ENCODE results near the gene NME9.
A peak's percentile ranks its signal among the peaks of the same experiment; 100 is the strongest.

The NME9 gene

DNA sequence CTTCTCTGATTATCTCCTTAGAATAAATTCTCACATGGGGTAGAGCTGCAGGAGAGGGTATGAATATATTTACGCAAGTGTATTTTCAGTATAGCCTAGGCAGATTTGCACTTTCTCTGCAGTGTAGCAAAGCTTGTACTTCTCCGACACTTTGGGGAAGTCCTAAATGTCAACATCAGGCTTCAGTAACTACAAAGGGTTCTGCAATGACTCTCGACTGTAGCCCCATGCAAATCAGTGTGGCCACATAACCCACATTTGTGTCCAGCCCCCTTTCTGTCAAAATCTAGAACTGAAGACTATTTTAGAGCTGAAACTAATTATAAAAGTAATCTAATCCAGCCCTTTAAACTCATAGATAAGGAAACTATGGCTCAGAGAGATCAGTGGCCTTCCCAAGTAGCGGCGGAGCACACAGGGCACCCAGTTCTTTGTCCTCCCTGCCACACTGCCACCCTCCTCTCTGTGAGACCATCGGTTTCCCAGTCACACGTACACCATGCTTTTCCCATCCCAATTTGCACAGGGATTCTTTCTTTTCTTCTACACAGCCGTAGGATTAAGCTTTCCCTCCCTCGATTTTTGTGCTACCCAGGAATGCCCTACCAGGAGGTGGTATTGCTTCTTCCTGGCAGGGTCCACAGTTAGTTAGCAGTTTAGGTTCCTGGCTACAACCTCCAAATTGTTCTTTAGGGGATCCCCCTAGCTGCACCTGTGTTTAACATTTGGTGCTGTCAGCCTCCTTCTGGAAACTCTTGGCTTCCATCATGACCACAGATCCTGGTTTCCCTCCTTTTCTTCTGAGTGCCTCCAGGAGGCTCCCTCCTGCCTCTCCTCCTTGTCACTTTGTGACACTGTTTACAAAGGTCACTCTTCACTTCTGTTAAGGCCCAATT, 41.7 kb upstream of the NME9 start:
- peaks cover 30% of the 10 kb centered on the region for H3K36me3 ChIP-seq (ENCODE audit: control insufficient read depth, insufficient read depth, low read length, severe bottlenecking)
- H3K9ac ChIP-seq (ENCODE audit: low read length) = no peak overlapping the region
- no peak overlapping the region for H3K4me3 ChIP-seq (ENCODE audit: low read length)
- no peaks in the 10 kb centered on the region for H3K9me3 ChIP-seq (ENCODE audit: control insufficient read depth, low read length)
- peaks cover 31% of the 10 kb centered on the region for H3K4me1 ChIP-seq (ENCODE audit: control insufficient read depth, insufficient read depth, low read length)
- no peak for DNase-seq (ENCODE audit: low read depth)
- H3K27me3 ChIP-seq (replicated peaks; ENCODE audit: control insufficient read depth, insufficient read depth, low read length) = no peaks in the 10 kb centered on the region

DNA sequence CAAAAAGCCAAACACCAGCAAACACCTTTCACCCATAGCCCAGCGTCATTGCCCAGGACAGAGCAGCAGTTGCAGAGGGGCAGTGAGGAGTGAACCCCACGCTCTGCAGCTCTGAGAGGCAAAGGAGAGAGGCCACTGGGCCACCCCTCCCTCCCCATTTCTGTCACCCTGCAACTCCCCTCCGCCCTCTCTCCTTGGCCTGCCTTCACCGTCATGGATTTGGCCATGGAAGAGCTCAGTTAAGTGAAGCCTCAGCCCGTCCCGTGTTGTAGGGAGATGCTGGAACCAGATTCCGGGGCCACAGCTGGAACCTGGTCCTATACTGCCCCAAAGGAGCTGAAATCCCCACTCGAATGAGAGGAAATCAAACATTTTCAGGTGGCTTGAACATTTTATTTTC, 40.7 kb upstream of the NME9 start:
- no peak overlapping the region for H3K9ac ChIP-seq (ENCODE audit: low read length)
- H3K27me3 ChIP-seq (replicated peaks; ENCODE audit: control insufficient read depth, insufficient read depth, low read length) = no peaks in the 10 kb centered on the region
- no peak overlapping the region for H3K4me3 ChIP-seq (ENCODE audit: low read length)
- peaks cover 31% of the 10 kb centered on the region for H3K4me1 ChIP-seq (ENCODE audit: control insufficient read depth, insufficient read depth, low read length)
- H3K9me3 ChIP-seq (ENCODE audit: control insufficient read depth, low read length) = no peaks in the 10 kb centered on the region
- H3K36me3 ChIP-seq (ENCODE audit: control insufficient read depth, insufficient read depth, low read length, severe bottlenecking) = peaks cover 22% of the 10 kb centered on the region
- no peak for DNase-seq (ENCODE audit: low read depth)

DNA sequence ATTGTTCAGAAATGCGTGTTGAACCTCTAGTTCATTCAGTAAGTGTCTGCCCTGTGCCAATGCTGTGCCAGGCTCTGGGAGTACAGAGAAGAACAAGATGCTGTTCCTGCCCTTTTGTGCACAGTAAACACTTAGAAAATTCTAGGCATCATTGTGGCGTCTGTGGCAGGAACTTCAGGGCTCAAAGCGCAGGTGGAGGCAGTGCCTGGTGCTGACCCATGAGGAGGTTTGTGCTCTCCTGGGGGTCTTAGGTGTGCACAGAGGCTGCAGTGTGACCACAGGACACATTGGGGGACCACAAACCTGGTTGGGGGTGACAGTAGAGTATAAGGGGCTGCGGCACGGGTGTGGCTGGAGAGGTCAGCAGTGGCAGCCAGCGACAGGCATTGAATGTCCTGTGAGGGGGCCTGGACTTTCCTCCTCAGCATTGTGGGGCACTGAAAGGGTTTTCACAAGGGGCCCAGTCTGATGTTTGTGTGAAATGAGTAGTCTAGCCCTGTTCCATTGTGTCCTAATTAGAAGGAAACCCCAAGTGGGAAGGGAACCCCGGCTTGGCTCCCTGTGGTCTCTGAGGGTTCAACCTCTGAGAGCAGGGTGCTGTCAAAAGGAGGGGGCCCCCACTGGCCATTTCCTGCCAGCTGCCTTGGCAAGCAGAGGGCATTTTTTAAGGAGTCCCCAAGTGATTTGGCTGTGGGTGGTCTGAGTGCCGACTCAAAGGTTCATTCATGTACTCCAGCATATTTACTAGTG, 39.7 kb upstream of the NME9 start:
- no peak for DNase-seq (ENCODE audit: low read depth)
- Histone ChIP-seq H3K4me3 (ENCODE audit: low read length) (no peak overlapping the region), H3K36me3 (ENCODE audit: control insufficient read depth, insufficient read depth, low read length, severe bottlenecking) (peaks cover 17% of the 10 kb centered on the region), H3K9ac (ENCODE audit: low read length) (no peak overlapping the region), H3K9me3 (ENCODE audit: control insufficient read depth, low read length) (no peaks in the 10 kb centered on the region), H3K4me1 (ENCODE audit: control insufficient read depth, insufficient read depth, low read length) (peaks cover 31% of the 10 kb centered on the region), H3K27me3 (replicated peaks; ENCODE audit: control insufficient read depth, insufficient read depth, low read length) (no peaks in the 10 kb centered on the region)

DNA sequence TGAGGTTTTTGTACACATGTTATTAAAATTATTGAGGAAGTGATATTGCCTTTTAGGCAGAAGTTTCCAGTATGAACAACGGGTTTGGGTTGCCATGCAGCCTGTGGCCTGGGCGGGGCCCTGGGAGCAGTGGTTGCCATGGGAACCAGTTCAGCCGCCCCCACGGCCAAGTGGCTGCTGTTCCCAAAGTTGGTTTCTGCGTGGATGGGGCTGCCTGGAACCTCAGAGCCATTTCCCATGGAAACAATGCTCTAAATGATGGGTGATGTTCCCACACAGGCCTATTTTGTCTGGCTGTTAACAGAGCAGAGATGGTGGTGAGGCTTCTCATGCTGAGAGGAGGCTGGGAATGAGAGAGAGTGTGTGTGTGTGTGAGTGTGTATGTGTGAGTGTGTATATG, 38.3 kb upstream of the NME9 start:
- Histone ChIP-seq H3K4me3 (ENCODE audit: low read length) (no peak overlapping the region), H3K36me3 (ENCODE audit: control insufficient read depth, insufficient read depth, low read length, severe bottlenecking) (peaks cover 8% of the 10 kb centered on the region), H3K4me1 (ENCODE audit: control insufficient read depth, insufficient read depth, low read length) (peaks cover 31% of the 10 kb centered on the region), H3K9me3 (ENCODE audit: control insufficient read depth, low read length) (no peaks in the 10 kb centered on the region), H3K9ac (ENCODE audit: low read length) (no peak overlapping the region), H3K27me3 (replicated peaks; ENCODE audit: control insufficient read depth, insufficient read depth, low read length) (no peaks in the 10 kb centered on the region)
- DNase-seq (ENCODE audit: low read depth) = peak; percentile 48

DNA sequence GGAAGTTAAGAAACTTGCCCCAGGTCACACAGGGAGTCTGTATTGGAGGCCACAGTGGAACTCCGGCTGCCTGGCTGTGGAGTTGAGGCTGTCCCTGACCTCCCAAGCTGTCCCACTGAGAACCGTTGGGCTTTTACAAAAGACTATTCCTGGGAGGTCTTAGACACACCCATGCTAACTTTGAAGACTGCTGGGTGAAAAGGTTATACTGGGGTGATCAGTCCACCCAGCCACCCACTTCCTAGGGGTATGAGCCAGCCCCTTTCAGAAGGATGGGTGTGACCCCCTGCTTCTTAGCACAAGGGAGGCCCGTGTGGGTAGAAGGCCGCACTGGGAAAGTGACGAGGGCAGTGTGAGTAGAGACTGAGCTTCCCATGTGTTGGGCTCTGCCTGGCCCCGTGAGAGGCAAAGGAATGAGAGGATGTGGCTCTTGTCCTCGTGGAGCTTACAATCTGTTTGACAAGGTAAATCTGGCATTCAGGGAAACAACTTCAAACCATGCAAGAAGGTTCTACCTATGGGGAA, 37.7 kb upstream of the NME9 start:
- no peaks in the 10 kb centered on the region for H3K27me3 ChIP-seq (replicated peaks; ENCODE audit: control insufficient read depth, insufficient read depth, low read length)
- H3K9me3 ChIP-seq (ENCODE audit: control insufficient read depth, low read length) = no peaks in the 10 kb centered on the region
- H3K36me3 ChIP-seq (ENCODE audit: control insufficient read depth, insufficient read depth, low read length, severe bottlenecking) = peaks cover 6% of the 10 kb centered on the region
- no peak overlapping the region for H3K4me3 ChIP-seq (ENCODE audit: low read length)
- H3K4me1 ChIP-seq (ENCODE audit: control insufficient read depth, insufficient read depth, low read length) = peaks cover 31% of the 10 kb centered on the region
- DNase-seq (ENCODE audit: low read depth) = no peak
- no peak overlapping the region for H3K9ac ChIP-seq (ENCODE audit: low read length)

DNA sequence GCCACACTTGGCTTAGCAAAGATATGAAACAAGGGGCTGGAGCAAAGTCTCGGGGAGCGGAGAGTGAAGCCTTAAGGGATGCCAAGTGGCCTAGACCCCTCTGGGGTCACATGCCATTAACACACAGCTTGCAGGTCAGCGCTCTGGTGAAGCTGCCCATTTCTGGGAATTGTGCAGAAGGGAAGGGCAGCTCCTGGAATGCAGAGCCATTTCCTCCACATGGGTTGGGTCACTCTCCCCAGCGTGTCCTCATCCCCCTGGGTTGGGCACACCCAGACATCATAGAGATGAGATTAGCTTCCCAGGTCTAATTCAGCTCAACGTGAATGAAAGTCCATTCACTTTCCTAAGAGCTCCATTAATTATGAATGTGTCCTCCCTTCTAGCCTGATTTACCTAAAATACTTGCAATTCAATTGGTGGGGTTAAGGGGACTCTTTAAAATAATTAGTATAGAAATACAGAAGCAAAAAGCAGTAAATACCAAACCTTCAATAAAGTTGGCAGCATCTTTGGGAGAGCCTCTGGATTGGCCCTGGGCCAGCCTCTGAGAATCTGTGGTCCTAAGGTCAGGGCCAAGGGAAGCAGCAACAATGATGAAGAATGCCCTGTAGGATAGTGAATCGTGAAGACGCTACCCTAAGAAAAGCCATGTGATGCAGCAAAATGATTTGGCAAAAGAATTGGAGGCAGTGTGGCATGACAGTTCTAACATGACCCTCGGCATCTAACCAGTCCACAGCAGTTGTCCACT, 36.5 kb upstream of the NME9 start:
- Histone ChIP-seq H3K36me3 (ENCODE audit: control insufficient read depth, insufficient read depth, low read length, severe bottlenecking) (peaks cover 6% of the 10 kb centered on the region), H3K4me1 (ENCODE audit: control insufficient read depth, insufficient read depth, low read length) (peaks cover 42% of the 10 kb centered on the region), H3K9ac (ENCODE audit: low read length) (no peak overlapping the region), H3K27me3 (replicated peaks; ENCODE audit: control insufficient read depth, insufficient read depth, low read length) (no peaks in the 10 kb centered on the region), H3K9me3 (ENCODE audit: control insufficient read depth, low read length) (no peaks in the 10 kb centered on the region), H3K4me3 (ENCODE audit: low read length) (no peak overlapping the region)
- no peak for DNase-seq (ENCODE audit: low read depth)

DNA sequence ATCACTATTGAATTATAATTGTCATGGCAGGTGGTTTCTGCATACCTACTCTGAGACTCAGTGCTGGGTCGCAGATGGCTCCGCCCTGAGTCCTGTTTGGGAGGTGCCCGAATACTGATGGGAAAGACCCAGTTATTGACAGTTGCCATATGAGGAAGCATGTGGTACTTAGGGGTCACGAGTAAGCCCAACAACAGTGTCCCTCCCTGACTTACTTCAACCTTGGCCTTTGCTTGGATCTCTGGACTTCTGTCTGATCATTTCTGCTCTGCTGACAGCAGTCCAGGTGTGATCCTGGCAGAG, 35.6 kb upstream of the NME9 start:
- DNase-seq (ENCODE audit: low read depth) = no peak
- Histone ChIP-seq H3K9me3 (ENCODE audit: control insufficient read depth, low read length) (no peaks in the 10 kb centered on the region), H3K9ac (ENCODE audit: low read length) (no peak overlapping the region), H3K4me1 (ENCODE audit: control insufficient read depth, insufficient read depth, low read length) (peaks cover 50% of the 10 kb centered on the region), H3K4me3 (ENCODE audit: low read length) (no peak overlapping the region), H3K27me3 (replicated peaks; ENCODE audit: control insufficient read depth, insufficient read depth, low read length) (no peaks in the 10 kb centered on the region), H3K36me3 (ENCODE audit: control insufficient read depth, insufficient read depth, low read length, severe bottlenecking) (peaks cover 6% of the 10 kb centered on the region)

DNA sequence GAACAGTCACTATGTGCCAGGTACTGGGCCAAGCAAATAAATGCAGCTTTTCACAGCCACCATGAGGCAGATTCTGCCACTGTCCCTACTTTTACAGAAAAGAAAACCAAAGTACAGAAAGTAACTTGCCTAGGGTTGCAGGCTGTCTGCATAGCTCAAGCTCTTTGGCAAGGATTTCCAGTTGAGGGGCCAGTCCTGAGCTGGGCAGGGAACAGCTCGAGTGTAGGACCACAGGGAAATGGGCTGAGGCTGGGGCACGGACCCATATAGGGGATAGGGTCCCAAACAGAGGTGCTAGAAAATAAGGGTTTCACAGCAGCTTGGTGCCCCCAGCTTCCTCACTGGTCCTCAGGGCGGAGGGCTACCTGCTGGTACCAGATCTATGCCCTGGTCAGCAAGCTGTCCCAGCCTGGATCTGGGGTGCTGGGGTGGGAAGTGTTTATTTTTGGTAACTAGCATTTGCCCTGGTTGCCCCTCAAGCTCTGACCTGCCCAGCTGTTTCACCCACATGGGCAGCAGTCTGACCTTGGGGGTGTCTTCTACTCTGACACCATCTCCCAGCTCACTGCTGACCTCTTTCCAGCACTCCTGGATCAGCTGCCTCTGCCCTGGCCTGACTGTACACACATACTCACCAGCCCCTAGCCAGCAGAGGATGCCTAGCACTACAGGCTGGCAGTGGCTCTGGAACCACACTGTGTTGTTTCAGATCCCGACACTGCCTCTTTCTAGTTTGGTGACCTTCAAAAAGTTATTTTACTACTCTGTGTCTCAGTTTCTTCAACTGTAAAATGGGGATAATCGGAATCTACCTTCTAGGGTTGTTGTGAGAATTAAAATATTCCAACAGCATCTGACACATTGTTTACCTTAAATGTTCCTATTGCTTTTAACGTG, 35.0 kb upstream of the NME9 start:
- Histone ChIP-seq H3K9me3 (ENCODE audit: control insufficient read depth, low read length) (no peaks in the 10 kb centered on the region), H3K4me1 (ENCODE audit: control insufficient read depth, insufficient read depth, low read length) (peaks cover 50% of the 10 kb centered on the region)
- no peak for DNase-seq (ENCODE audit: low read depth)

DNA sequence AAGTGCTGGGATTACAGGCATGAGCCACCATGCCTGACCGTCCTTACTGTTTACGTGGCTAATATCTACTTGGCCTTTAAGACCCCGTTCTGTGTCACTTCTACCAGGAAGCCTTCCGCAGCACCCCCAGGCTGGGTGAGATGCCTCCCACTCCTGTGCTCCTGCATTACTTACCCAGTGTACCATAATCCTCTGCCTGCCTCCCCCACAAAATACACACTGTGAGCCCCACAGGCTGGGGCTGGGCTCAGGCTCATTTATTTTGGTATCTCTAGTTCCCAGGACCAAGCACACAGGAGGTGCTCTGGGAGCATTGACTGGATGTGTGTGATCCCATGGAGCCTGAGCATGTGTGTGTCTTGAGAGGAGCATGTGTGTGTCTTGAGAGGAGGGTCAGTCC, 33.7 kb upstream of the NME9 start:
- DNase-seq (ENCODE audit: low read depth) = no peak
- H3K4me3 ChIP-seq (ENCODE audit: low read length) = no peak overlapping the region
- no peaks in the 10 kb centered on the region for H3K27me3 ChIP-seq (replicated peaks; ENCODE audit: control insufficient read depth, insufficient read depth, low read length)
- H3K9ac ChIP-seq (ENCODE audit: low read length) = no peak overlapping the region
- H3K4me1 ChIP-seq (ENCODE audit: control insufficient read depth, insufficient read depth, low read length) = peaks cover 54% of the 10 kb centered on the region
- peaks cover 6% of the 10 kb centered on the region for H3K36me3 ChIP-seq (ENCODE audit: control insufficient read depth, insufficient read depth, low read length, severe bottlenecking)
- no peaks in the 10 kb centered on the region for H3K9me3 ChIP-seq (ENCODE audit: control insufficient read depth, low read length)

More for the DNA sequence above, 35.0 kb upstream of the NME9 start:
- peaks cover 6% of the 10 kb centered on the region for H3K36me3 ChIP-seq (ENCODE audit: control insufficient read depth, insufficient read depth, low read length, severe bottlenecking)
- H3K27me3 ChIP-seq (replicated peaks; ENCODE audit: control insufficient read depth, insufficient read depth, low read length) = no peaks in the 10 kb centered on the region
- no peak overlapping the region for H3K9ac ChIP-seq (ENCODE audit: low read length)
- no peak overlapping the region for H3K4me3 ChIP-seq (ENCODE audit: low read length)

DNA sequence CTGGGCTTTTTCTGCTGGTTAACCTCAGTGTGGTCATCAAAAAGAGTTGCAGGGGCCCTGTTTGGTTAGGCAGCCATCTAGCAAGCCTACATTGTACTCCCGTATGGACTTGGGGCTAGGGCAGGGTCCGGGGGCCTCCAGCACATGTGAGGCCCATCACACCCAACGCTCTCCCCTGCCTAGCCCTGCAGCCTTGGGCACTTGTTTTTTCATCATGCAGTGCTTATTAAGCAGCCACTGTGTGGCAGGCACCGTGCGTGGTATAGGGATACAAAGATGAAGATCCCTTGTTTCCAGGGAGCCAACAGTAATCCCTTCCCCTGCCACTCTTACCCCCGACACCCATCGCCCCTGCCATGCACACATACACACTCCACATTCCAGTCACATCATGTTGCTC, 32.9 kb upstream of the NME9 start:
- Histone ChIP-seq H3K9me3 (ENCODE audit: control insufficient read depth, low read length) (no peaks in the 10 kb centered on the region), H3K4me3 (ENCODE audit: low read length) (no peak overlapping the region), H3K27me3 (replicated peaks; ENCODE audit: control insufficient read depth, insufficient read depth, low read length) (no peaks in the 10 kb centered on the region), H3K9ac (ENCODE audit: low read length) (no peak overlapping the region), H3K4me1 (ENCODE audit: control insufficient read depth, insufficient read depth, low read length) (peaks cover 54% of the 10 kb centered on the region), H3K36me3 (ENCODE audit: control insufficient read depth, insufficient read depth, low read length, severe bottlenecking) (peaks cover 6% of the 10 kb centered on the region)
- no peak for DNase-seq (ENCODE audit: low read depth)
